ENCODE measurements around the gene TMEM213.

Gene TMEM213

GRCh38 chr7:138833596-138833995, 35.8 kb downstream of the TMEM213 start:
- no peak overlapping the region for H2BK120ac ChIP-seq (ENCODE audit: low read depth, low read length)
- H3K4ac ChIP-seq (ENCODE audit: low read depth, low read length) = no peak overlapping the region
- H3K56ac ChIP-seq (ENCODE audit: low read length) = no peak overlapping the region
- H3K79me1 ChIP-seq (ENCODE audit: low read length) = no peaks in the 10 kb centered on the region
- H4K5ac ChIP-seq (ENCODE audit: low read length) = no peak overlapping the region
- no peak for DNase-seq
- H3K18ac ChIP-seq (ENCODE audit: low read length) = no peak overlapping the region
- no peak overlapping the region for H3K4me2 ChIP-seq (ENCODE audit: low read length)
- H2AK5ac ChIP-seq (ENCODE audit: low read length) = no peak overlapping the region
- no peaks in the 10 kb centered on the region for H3K27me3 ChIP-seq (ENCODE audit: insufficient read depth, low read length, poor library complexity)
- no peak overlapping the region for H3K27ac ChIP-seq (ENCODE audit: low read depth, low read length)
- no peaks in the 10 kb centered on the region for H3K4me1 ChIP-seq (ENCODE audit: control insufficient read depth, low read depth, low read length)
- no peaks in the 10 kb centered on the region for H3K79me2 ChIP-seq (ENCODE audit: control insufficient read depth, insufficient read depth, low read length)
- H3K36me3 ChIP-seq (ENCODE audit: control insufficient read depth, insufficient read depth, low read length) = no peaks in the 10 kb centered on the region
- no peak overlapping the region for H3K23ac ChIP-seq (ENCODE audit: low read length)
- H3K4me3 ChIP-seq (ENCODE audit: low read length) = no peak overlapping the region
- H3K9ac ChIP-seq (ENCODE audit: low read length) = no peak overlapping the region
- no peak overlapping the region for H4K8ac ChIP-seq (ENCODE audit: low read depth, low read length)
- no CpG with 5 or more reads among the region's 5 CpGs for WGBS (ENCODE audit: extremely low coverage, insufficient coverage, low lambda C conversion rate)
- no peak overlapping the region for H2BK5ac ChIP-seq (ENCODE audit: low read length)
- no peak overlapping the region for H2BK15ac ChIP-seq (replicated peaks; ENCODE audit: low read depth)

- Histone ChIP-seq H2BK15ac (replicated peaks; ENCODE audit: low read depth) (no peak overlapping the region), H3K27me3 (ENCODE audit: insufficient read depth, low read length, poor library complexity) (no peaks in the 10 kb centered on the region), H2BK120ac (ENCODE audit: low read depth, low read length) (no peak overlapping the region), H3K4ac (ENCODE audit: low read depth, low read length) (no peak overlapping the region), H3K27ac (ENCODE audit: low read depth, low read length) (no peak overlapping the region), H3K56ac (ENCODE audit: low read length) (no peak overlapping the region), H3K79me2 (ENCODE audit: control insufficient read depth, insufficient read depth, low read length) (no peaks in the 10 kb centered on the region), H3K23ac (ENCODE audit: low read length) (no peak overlapping the region), H2BK5ac (ENCODE audit: low read length) (no peak overlapping the region), H3K4me3 (ENCODE audit: low read length) (no peak overlapping the region), H3K9ac (ENCODE audit: low read length) (no peak overlapping the region), H3K4me2 (ENCODE audit: low read length) (no peak overlapping the region), H3K4me1 (ENCODE audit: control insufficient read depth, low read depth, low read length) (no peaks in the 10 kb centered on the region), H4K5ac (ENCODE audit: low read length) (no peak overlapping the region), H3K36me3 (ENCODE audit: control insufficient read depth, insufficient read depth, low read length) (no peaks in the 10 kb centered on the region), H3K79me1 (ENCODE audit: low read length) (no peaks in the 10 kb centered on the region), H4K8ac (ENCODE audit: low read depth, low read length) (no peak overlapping the region), H3K18ac (ENCODE audit: low read length) (no peak overlapping the region), H2AK5ac (ENCODE audit: low read length) (no peak overlapping the region)
- no CpG with 5 or more reads among the region's 9 CpGs for WGBS (ENCODE audit: extremely low coverage, insufficient coverage, low lambda C conversion rate)
- DNase-seq = no peak
Observed at GRCh38 chr7:138834583-138834982, 36.8 kb downstream of the TMEM213 start.

GRCh38 chr7:138835087-138835486, 37.3 kb downstream of the TMEM213 start:
- Histone ChIP-seq H3K23ac (ENCODE audit: low read length) (no peak overlapping the region), H3K27me3 (ENCODE audit: insufficient read depth, low read length, poor library complexity) (no peaks in the 10 kb centered on the region), H3K4ac (ENCODE audit: low read depth, low read length) (no peak overlapping the region), H3K4me3 (ENCODE audit: low read length) (no peak overlapping the region), H3K27ac (ENCODE audit: low read depth, low read length) (no peak overlapping the region), H3K79me2 (ENCODE audit: control insufficient read depth, insufficient read depth, low read length) (no peaks in the 10 kb centered on the region), H3K4me1 (ENCODE audit: control insufficient read depth, low read depth, low read length) (no peaks in the 10 kb centered on the region), H2AK5ac (ENCODE audit: low read length) (no peak overlapping the region), H3K18ac (ENCODE audit: low read length) (no peak overlapping the region), H3K9ac (ENCODE audit: low read length) (no peak overlapping the region), H2BK15ac (replicated peaks; ENCODE audit: low read depth) (no peak overlapping the region), H3K79me1 (ENCODE audit: low read length) (no peaks in the 10 kb centered on the region), H3K36me3 (ENCODE audit: control insufficient read depth, insufficient read depth, low read length) (no peaks in the 10 kb centered on the region), H3K4me2 (ENCODE audit: low read length) (no peak overlapping the region), H2BK5ac (ENCODE audit: low read length) (no peak overlapping the region), H4K5ac (ENCODE audit: low read length) (no peak overlapping the region), H4K8ac (ENCODE audit: low read depth, low read length) (no peak overlapping the region), H3K56ac (ENCODE audit: low read length) (no peak overlapping the region), H2BK120ac (ENCODE audit: low read depth, low read length) (no peak overlapping the region)
- peak; percentile 13 for DNase-seq
- WGBS (ENCODE audit: extremely low coverage, insufficient coverage, low lambda C conversion rate) = no CpG with 5 or more reads among the region's 11 CpGs

GRCh38 chr7:138837627-138838026, 39.8 kb downstream of the TMEM213 start:
- Histone ChIP-seq H4K5ac (ENCODE audit: low read length) (no peak overlapping the region), H3K4me2 (ENCODE audit: low read length) (no peak overlapping the region), H3K27ac (ENCODE audit: low read depth, low read length) (no peak overlapping the region), H3K4me3 (ENCODE audit: low read length) (no peak overlapping the region), H3K23ac (ENCODE audit: low read length) (no peak overlapping the region), H3K36me3 (ENCODE audit: control insufficient read depth, insufficient read depth, low read length) (no peaks in the 10 kb centered on the region), H3K9ac (ENCODE audit: low read length) (no peak overlapping the region), H2BK15ac (replicated peaks; ENCODE audit: low read depth) (no peak overlapping the region), H3K56ac (ENCODE audit: low read length) (no peak overlapping the region), H3K4ac (ENCODE audit: low read depth, low read length) (no peak overlapping the region), H4K8ac (ENCODE audit: low read depth, low read length) (no peak overlapping the region), H3K4me1 (ENCODE audit: control insufficient read depth, low read depth, low read length) (no peaks in the 10 kb centered on the region), H2BK120ac (ENCODE audit: low read depth, low read length) (no peak overlapping the region), H2AK5ac (ENCODE audit: low read length) (no peak overlapping the region), H3K27me3 (ENCODE audit: insufficient read depth, low read length, poor library complexity) (no peaks in the 10 kb centered on the region), H2BK5ac (ENCODE audit: low read length) (no peak overlapping the region), H3K79me2 (ENCODE audit: control insufficient read depth, insufficient read depth, low read length) (no peaks in the 10 kb centered on the region), H3K18ac (ENCODE audit: low read length) (no peak overlapping the region), H3K79me1 (ENCODE audit: low read length) (no peaks in the 10 kb centered on the region)
- WGBS (ENCODE audit: extremely low coverage, insufficient coverage, low lambda C conversion rate) = no CpG with 5 or more reads among the region's 13 CpGs
- DNase-seq = no peak

GRCh38 chr7:138838166-138838565, 40.4 kb downstream of the TMEM213 start:
- H3K23ac ChIP-seq (ENCODE audit: low read length) = no peak overlapping the region
- H2AK5ac ChIP-seq (ENCODE audit: low read length) = no peak overlapping the region
- no peaks in the 10 kb centered on the region for H3K36me3 ChIP-seq (ENCODE audit: control insufficient read depth, insufficient read depth, low read length)
- no peak overlapping the region for H2BK5ac ChIP-seq (ENCODE audit: low read length)
- no peak overlapping the region for H4K5ac ChIP-seq (ENCODE audit: low read length)
- H3K27me3 ChIP-seq (ENCODE audit: insufficient read depth, low read length, poor library complexity) = no peaks in the 10 kb centered on the region
- no peaks in the 10 kb centered on the region for H3K79me1 ChIP-seq (ENCODE audit: low read length)
- no peak overlapping the region for H2BK15ac ChIP-seq (replicated peaks; ENCODE audit: low read depth)
- H3K4me1 ChIP-seq (ENCODE audit: control insufficient read depth, low read depth, low read length) = no peaks in the 10 kb centered on the region
- H3K4me3 ChIP-seq (ENCODE audit: low read length) = no peak overlapping the region
- peak; percentile 22 for DNase-seq
- H3K9ac ChIP-seq (ENCODE audit: low read length) = no peak overlapping the region
- H3K4ac ChIP-seq (ENCODE audit: low read depth, low read length) = no peak overlapping the region
- no peak overlapping the region for H3K56ac ChIP-seq (ENCODE audit: low read length)
- H3K18ac ChIP-seq (ENCODE audit: low read length) = no peak overlapping the region
- H3K27ac ChIP-seq (ENCODE audit: low read depth, low read length) = no peak overlapping the region
- no peak overlapping the region for H4K8ac ChIP-seq (ENCODE audit: low read depth, low read length)
- WGBS (ENCODE audit: extremely low coverage, insufficient coverage, low lambda C conversion rate) = no CpG with 5 or more reads among the region's 9 CpGs
- H3K4me2 ChIP-seq (ENCODE audit: low read length) = no peak overlapping the region
- no peak overlapping the region for H2BK120ac ChIP-seq (ENCODE audit: low read depth, low read length)
- no peaks in the 10 kb centered on the region for H3K79me2 ChIP-seq (ENCODE audit: control insufficient read depth, insufficient read depth, low read length)

- Histone ChIP-seq H3K9ac (ENCODE audit: low read length) (no peak overlapping the region), H3K27ac (ENCODE audit: low read depth, low read length) (no peak overlapping the region), H3K56ac (ENCODE audit: low read length) (peak overlapping the region; percentile 37), H3K36me3 (ENCODE audit: control insufficient read depth, insufficient read depth, low read length) (no peaks in the 10 kb centered on the region), H3K4me1 (ENCODE audit: control insufficient read depth, low read depth, low read length) (no peaks in the 10 kb centered on the region), H3K79me2 (ENCODE audit: control insufficient read depth, insufficient read depth, low read length) (no peaks in the 10 kb centered on the region), H4K5ac (ENCODE audit: low read length) (no peak overlapping the region), H3K4ac (ENCODE audit: low read depth, low read length) (no peak overlapping the region), H4K8ac (ENCODE audit: low read depth, low read length) (no peak overlapping the region), H2BK5ac (ENCODE audit: low read length) (no peak overlapping the region), H3K23ac (ENCODE audit: low read length) (no peak overlapping the region), H3K18ac (ENCODE audit: low read length) (no peak overlapping the region), H3K79me1 (ENCODE audit: low read length) (no peaks in the 10 kb centered on the region), H2AK5ac (ENCODE audit: low read length) (no peak overlapping the region), H3K4me3 (ENCODE audit: low read length) (no peak overlapping the region), H2BK15ac (replicated peaks; ENCODE audit: low read depth) (no peak overlapping the region), H3K4me2 (ENCODE audit: low read length) (no peak overlapping the region), H2BK120ac (ENCODE audit: low read depth, low read length) (no peak overlapping the region), H3K27me3 (ENCODE audit: insufficient read depth, low read length, poor library complexity) (no peaks in the 10 kb centered on the region)
- peak; percentile 83 for DNase-seq
- no CpG with 5 or more reads among the region's 12 CpGs for WGBS (ENCODE audit: extremely low coverage, insufficient coverage, low lambda C conversion rate)
Observed at GRCh38 chr7:138842111-138842510, 44.3 kb downstream of the TMEM213 start.

All from mesendoderm (in vitro differentiated cells).